ENCODE measurements around the gene PPP4R3B. TPM values are rescaled to one million over a fixed set of nuclear protein-coding genes. Genes with fewer than 3 reads are reported as not detected.

Gene PPP4R3B
- total and polyA plus RNA-seq, 3 experiments from 2014 or later, result 83.0 to 94.0 (median 87.4) TPM

DNA sequence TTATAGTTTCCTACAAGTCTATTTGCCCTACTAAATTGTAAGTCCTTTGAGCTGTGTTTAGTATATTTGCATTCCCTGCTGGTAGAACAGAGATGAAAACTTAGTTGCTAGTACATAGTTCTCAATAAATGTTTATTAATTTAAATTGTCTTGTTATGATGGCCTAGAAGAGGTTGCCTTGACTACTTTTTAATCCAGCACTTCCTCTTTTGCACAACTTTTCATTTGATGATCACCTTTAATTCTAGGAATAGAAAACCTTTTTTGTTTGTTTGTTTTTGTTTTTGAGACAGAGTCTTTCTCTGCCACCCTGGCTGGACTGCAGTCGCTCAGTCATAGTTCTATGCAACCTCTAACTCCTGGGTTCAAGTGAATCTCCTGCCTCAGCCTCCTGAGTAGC is 91.2 kb downstream of the PPP4R3B start:
- Histone ChIP-seq H3K36me3 (ENCODE audit: insufficient read depth, low read length) (peaks cover 11% of the 10 kb centered on the region), H3K27ac (ENCODE audit: low read depth, low read length) (no peak overlapping the region), H3K4me3 (ENCODE audit: low read length) (no peak overlapping the region), H3K27me3 (ENCODE audit: insufficient read depth, low read length, poor library complexity, severe bottlenecking) (no peaks in the 10 kb centered on the region), H3K4me1 (ENCODE audit: insufficient read depth, low read length) (peaks cover 12% of the 10 kb centered on the region), H3K9me3 (ENCODE audit: low read length) (no peaks in the 10 kb centered on the region)
- H3K4me3 Mint-ChIP-seq, result no peak overlapping the region
- H3K36me3 Mint-ChIP-seq, result peaks cover 17 to 62% (median 21%) of the 10 kb centered on the region in 3 donors
- H3K9me3 Mint-ChIP-seq, result no peaks in the 10 kb centered on the region
- H3K27me3 Mint-ChIP-seq, result no peaks in the 10 kb centered on the region
- DNase-seq, result no peak
- peak overlapping the region in 1 of 8 donors; percentile 65 for H3K27ac Mint-ChIP-seq
- peaks cover 8 to 15% (median 13%) of the 10 kb centered on the region in 3 donors for H3K4me1 Mint-ChIP-seq
- ChIA-PET CTCF (no interaction called here), POLR2A (no interaction called here)

- POLR2A ChIA-PET, result no interaction called here
- no peak overlapping the region for H3K27ac Mint-ChIP-seq
- no peak overlapping the region for H3K4me3 Mint-ChIP-seq
- Histone ChIP-seq H3K27ac (ENCODE audit: low read depth, low read length) (no peak overlapping the region), H3K4me1 (ENCODE audit: insufficient read depth, low read length) (peaks cover 2% of the 10 kb centered on the region), H3K27me3 (ENCODE audit: insufficient read depth, low read length, poor library complexity, severe bottlenecking) (no peaks in the 10 kb centered on the region), H3K4me3 (ENCODE audit: low read length) (no peak overlapping the region), H3K36me3 (ENCODE audit: insufficient read depth, low read length) (peaks cover 11% of the 10 kb centered on the region), H3K9me3 (ENCODE audit: low read length) (no peaks in the 10 kb centered on the region)
- no peaks in the 10 kb centered on the region for H3K27me3 Mint-ChIP-seq
- no peaks in the 10 kb centered on the region for H3K9me3 Mint-ChIP-seq
- no peak for DNase-seq
- CTCF ChIA-PET, result no interaction called here
- H3K4me1 Mint-ChIP-seq, result peaks cover 9 to 14% (median 12%) of the 10 kb centered on the region in 3 donors
- peaks cover 10 to 56% (median 15%) of the 10 kb centered on the region in 3 donors for H3K36me3 Mint-ChIP-seq
These were observed 92.5 kb downstream of the PPP4R3B start for GRCh38 chr2:55524884-55525437.

DNA sequence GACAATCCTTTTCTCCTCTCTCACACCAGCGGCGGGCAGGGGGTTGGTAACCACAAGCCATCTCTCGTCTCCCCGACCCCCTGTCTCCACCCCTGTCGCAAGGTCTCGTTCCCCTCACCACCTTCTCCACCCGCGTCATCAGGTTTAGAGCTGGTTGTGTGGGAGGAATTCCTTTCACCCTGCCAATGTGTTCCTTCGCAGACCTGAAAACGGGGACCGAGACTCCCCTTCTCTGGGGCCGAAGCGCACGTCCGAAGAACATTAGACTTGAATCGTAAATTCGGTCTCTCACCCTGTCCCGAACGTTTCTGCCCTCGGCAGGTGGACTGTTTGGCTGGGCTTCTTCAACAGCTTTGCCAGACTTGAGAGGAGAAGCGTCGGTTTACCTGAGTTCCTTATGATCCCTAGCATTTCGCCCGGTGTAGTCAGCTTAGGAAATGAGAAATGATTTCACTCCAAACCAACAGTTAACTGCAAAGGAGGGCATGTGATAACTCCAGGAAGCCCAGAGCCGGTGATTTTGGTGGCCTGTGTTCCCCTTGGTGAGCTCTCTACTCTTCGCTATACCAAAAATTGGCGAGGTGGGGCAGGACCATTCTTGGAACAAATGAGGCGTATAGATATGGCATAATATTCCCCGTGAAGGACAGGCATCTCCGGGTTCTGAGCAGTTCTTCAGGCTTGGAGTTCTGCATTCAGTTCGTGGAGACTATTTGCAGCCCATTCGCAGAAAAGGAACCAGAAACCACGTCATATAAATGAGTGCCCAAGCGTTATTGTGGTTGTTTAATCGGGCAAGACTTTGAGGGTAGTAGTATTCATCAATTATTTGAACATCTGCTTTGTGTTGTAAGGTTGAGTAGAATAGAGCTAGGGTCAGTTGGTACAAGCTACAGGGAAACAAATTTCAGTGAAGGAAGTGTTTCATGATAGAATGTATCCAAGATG is 97.2 kb downstream of the PPP4R3B start:
- Histone ChIP-seq H3K27me3 (ENCODE audit: insufficient read depth, low read length, poor library complexity, severe bottlenecking) (no peaks in the 10 kb centered on the region), H3K9me3 (ENCODE audit: low read length) (no peaks in the 10 kb centered on the region), H3K36me3 (ENCODE audit: insufficient read depth, low read length) (peaks cover 7% of the 10 kb centered on the region), H3K27ac (ENCODE audit: low read depth, low read length) (peak overlapping the region; percentile 97), H3K4me1 (ENCODE audit: insufficient read depth, low read length) (peaks cover 4% of the 10 kb centered on the region), H3K4me3 (ENCODE audit: low read length) (peak overlapping the region; percentile 99)
- H3K27ac Mint-ChIP-seq, result peak overlapping the region; percentile 95 to 100 (median 99)
- DNase-seq, result peak in 2 of 5 donors; percentile 19 to 34
- H3K36me3 Mint-ChIP-seq, result peaks cover 0 to 36% (median 2%) of the 10 kb centered on the region in 3 donors
- H3K9me3 Mint-ChIP-seq, result no peaks in the 10 kb centered on the region
- peaks cover 0 to 5% of the 10 kb centered on the region in 2 donors for H3K27me3 Mint-ChIP-seq
- CTCF ChIA-PET, result interaction anchor here (1.0 to 2.6 kb wide), 3 partner anchors 12 to 98 kb away, joined by 3 to 10 read pairs (median 6); partner anchors contain the start of gene PPP4R3B
- peaks cover 14 to 26% (median 26%) of the 10 kb centered on the region in 3 donors for H3K4me1 Mint-ChIP-seq
- H3K4me3 Mint-ChIP-seq, result peak overlapping the region; percentile 87 to 99 (median 96)
- POLR2A ChIA-PET, result interaction anchor here (0.6 to 3.0 kb wide), 9 partner anchors 10 to 470 kb away, joined by 3 to 41 read pairs (median 5); partner anchors contain the start of genes CCDC88A, CLHC1, PPP4R3B and RPS27A

DNA sequence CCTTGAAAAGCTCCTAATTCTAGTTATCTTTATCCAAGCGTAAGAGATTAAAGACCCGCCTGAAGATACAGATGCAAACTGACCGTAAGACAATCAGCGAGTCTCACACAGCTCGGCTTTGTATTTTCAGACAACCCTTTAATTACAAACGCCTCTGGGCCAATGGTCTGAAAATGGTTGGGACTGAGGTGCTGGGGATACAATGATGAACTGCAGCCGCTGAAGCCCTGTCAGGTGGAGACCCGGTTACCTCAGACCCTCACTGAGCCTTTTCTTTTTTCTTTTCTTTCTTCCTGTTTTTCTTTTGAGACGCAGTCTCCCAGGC is 98.6 kb downstream of the PPP4R3B start:
- Histone ChIP-seq H3K9me3 (ENCODE audit: low read length) (no peaks in the 10 kb centered on the region), H3K4me1 (ENCODE audit: insufficient read depth, low read length) (peaks cover 4% of the 10 kb centered on the region), H3K36me3 (ENCODE audit: insufficient read depth, low read length) (peaks cover 2% of the 10 kb centered on the region), H3K27ac (ENCODE audit: low read depth, low read length) (peak overlapping the region; percentile 97), H3K4me3 (ENCODE audit: low read length) (peak overlapping the region; percentile 99), H3K27me3 (ENCODE audit: insufficient read depth, low read length, poor library complexity, severe bottlenecking) (no peaks in the 10 kb centered on the region)
- CTCF ChIA-PET, result interaction anchor here (1.1 to 2.6 kb wide), 4 partner anchors 10 to 207 kb away, joined by 3 to 10 read pairs (median 4); partner anchors contain the start of gene PPP4R3B
- peaks cover 14 to 26% (median 24%) of the 10 kb centered on the region in 3 donors for H3K4me1 Mint-ChIP-seq
- H3K27me3 Mint-ChIP-seq, result peaks cover 0 to 5% of the 10 kb centered on the region in 2 donors
- H3K4me3 Mint-ChIP-seq, result peak overlapping the region; percentile 87 to 99 (median 96)
- H3K9me3 Mint-ChIP-seq, result no peaks in the 10 kb centered on the region
- H3K36me3 Mint-ChIP-seq, result peaks cover 0 to 22% (median 2%) of the 10 kb centered on the region in 3 donors
- no peak for DNase-seq
- POLR2A ChIA-PET, result interaction anchor here (0.8 to 3.0 kb wide), 6 partner anchors 99 to 469 kb away, joined by 3 to 41 read pairs (median 6); partner anchors contain the start of genes CCDC88A, CLHC1, MTIF2 and PPP4R3B
- peak overlapping the region; percentile 95 to 100 (median 99) for H3K27ac Mint-ChIP-seq

DNA sequence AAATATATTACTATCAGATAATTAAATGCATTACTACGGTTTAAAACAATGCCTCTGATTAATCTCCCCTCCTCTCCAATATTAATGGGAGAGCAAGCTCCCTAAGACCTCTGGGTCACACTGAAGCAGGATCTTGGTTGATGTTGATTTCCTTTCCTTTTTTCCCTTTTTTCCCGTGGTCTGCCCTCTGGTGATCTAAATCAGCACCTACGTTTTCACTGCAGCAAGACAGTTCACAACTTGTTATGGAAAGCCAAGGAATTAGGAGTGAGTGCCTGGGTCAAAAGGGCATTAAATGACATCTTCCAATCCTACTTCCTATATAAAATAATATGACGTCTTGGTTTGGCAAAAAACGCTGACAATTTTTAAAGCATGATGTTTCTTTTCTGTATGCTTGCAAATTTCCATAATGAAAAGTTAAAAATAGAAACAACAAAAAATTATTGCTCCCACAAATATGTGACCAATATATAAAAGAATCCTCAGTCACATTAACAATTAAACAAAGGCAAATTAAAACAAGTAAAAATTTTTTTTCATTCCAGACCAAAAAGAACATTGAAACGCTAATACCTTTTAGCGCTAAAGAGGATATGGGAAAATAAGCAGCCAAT is 105.8 kb downstream of the PPP4R3B start:
- no peaks in the 10 kb centered on the region for H3K27me3 ChIP-seq (ENCODE audit: insufficient read depth, low read length, poor library complexity, severe bottlenecking)
- H3K9me3 Mint-ChIP-seq, result peaks cover 0 to 2% (median 0%) of the 10 kb centered on the region in 5 donors
- H3K9me3 ChIP-seq (ENCODE audit: low read length), result no peaks in the 10 kb centered on the region
- H3K4me3 Mint-ChIP-seq, result no peak overlapping the region
- DNase-seq, result no peak
- no peaks in the 10 kb centered on the region for H3K4me1 ChIP-seq (ENCODE audit: insufficient read depth, low read length)
- peaks cover 0 to under 1% (median 0%) of the 10 kb centered on the region in 3 donors for H3K4me1 Mint-ChIP-seq
- no peak overlapping the region for H3K27ac ChIP-seq (ENCODE audit: low read depth, low read length)
- no peaks in the 10 kb centered on the region for H3K36me3 Mint-ChIP-seq
- POLR2A ChIA-PET, result no interaction called here
- no peaks in the 10 kb centered on the region for H3K36me3 ChIP-seq (ENCODE audit: insufficient read depth, low read length)
- H3K27me3 Mint-ChIP-seq, result peaks cover 0 to 4% of the 10 kb centered on the region in 2 donors
- CTCF ChIA-PET, result no interaction called here
- H3K27ac Mint-ChIP-seq, result peak overlapping the region in 1 of 8 donors; percentile 46
- H3K4me3 ChIP-seq (ENCODE audit: low read length), result no peak overlapping the region

GRCh38 chr2:55502590-55503141 is 114.8 kb downstream of the PPP4R3B start:
- no peaks in the 10 kb centered on the region for H3K9me3 Mint-ChIP-seq
- CTCF ChIA-PET, result no interaction called here

DNA sequence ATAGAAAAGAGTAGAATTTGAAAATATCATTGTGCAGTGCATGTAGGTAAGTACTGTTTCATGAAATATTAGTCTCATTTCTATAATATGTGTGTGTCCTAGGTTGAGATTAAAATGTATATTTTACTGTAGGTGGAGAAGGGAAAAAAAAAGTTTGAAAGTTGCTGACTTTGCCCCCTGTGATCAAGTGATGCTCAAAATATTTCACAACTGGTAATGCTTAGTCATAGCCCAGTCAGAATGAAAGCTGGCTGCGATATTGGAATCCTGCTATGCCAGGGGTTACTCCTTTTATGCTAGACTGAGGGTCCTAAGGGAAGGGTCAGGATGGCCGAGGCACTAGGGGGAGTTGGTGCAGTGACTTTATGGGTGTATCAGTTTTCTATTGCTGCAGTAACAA is 117.4 kb downstream of the PPP4R3B start:
- no peak overlapping the region for H3K4me3 ChIP-seq (ENCODE audit: low read length)
- H3K4me3 Mint-ChIP-seq, result no peak overlapping the region
- ChIA-PET CTCF (no interaction called here), POLR2A (no interaction called here)
- DNase-seq, result no peak
- no peaks in the 10 kb centered on the region for H3K36me3 ChIP-seq (ENCODE audit: insufficient read depth, low read length)
- H3K27me3 ChIP-seq (ENCODE audit: insufficient read depth, low read length, poor library complexity, severe bottlenecking), result no peaks in the 10 kb centered on the region
- no peaks in the 10 kb centered on the region for H3K9me3 ChIP-seq (ENCODE audit: low read length)
- no peaks in the 10 kb centered on the region for H3K9me3 Mint-ChIP-seq
- no peak overlapping the region for H3K27ac ChIP-seq (ENCODE audit: low read depth, low read length)
- H3K27ac Mint-ChIP-seq, result no peak overlapping the region
- no peaks in the 10 kb centered on the region for H3K4me1 ChIP-seq (ENCODE audit: insufficient read depth, low read length)
- H3K36me3 Mint-ChIP-seq, result peaks cover 0 to 4% (median 0%) of the 10 kb centered on the region in 3 donors
- H3K27me3 Mint-ChIP-seq, result peaks cover 0 to 5% of the 10 kb centered on the region in 2 donors
- H3K4me1 Mint-ChIP-seq, result no peaks in the 10 kb centered on the region

More at GRCh38 chr2:55502590-55503141, 114.8 kb downstream of the PPP4R3B start:
- Histone ChIP-seq H3K27me3 (ENCODE audit: insufficient read depth, low read length, poor library complexity, severe bottlenecking) (no peaks in the 10 kb centered on the region), H3K4me1 (ENCODE audit: insufficient read depth, low read length) (no peaks in the 10 kb centered on the region), H3K27ac (ENCODE audit: low read depth, low read length) (no peak overlapping the region), H3K36me3 (ENCODE audit: insufficient read depth, low read length) (no peaks in the 10 kb centered on the region), H3K4me3 (ENCODE audit: low read length) (no peak overlapping the region), H3K9me3 (ENCODE audit: low read length) (no peaks in the 10 kb centered on the region)
- H3K4me1 Mint-ChIP-seq, result no peaks in the 10 kb centered on the region
- H3K4me3 Mint-ChIP-seq, result no peak overlapping the region
- H3K27me3 Mint-ChIP-seq, result peaks cover 0 to 7% of the 10 kb centered on the region in 2 donors
- no peaks in the 10 kb centered on the region for H3K36me3 Mint-ChIP-seq
- no peak overlapping the region for H3K27ac Mint-ChIP-seq
- no peak for DNase-seq
- POLR2A ChIA-PET, result no interaction called here
